ENCODE measurements around the gene COL23A1. TPM values are rescaled to one million over a fixed set of nuclear protein-coding genes. Genes with fewer than 3 reads are reported as not detected.
"Not testable (repeated sequence)": the region's sequence is repeated elsewhere in the genome, so short reads cannot be mapped to it uniquely, and the experiment has no call there.

COL23A1 gene
- total RNA-seq, 2 experiments from 2014 or later = 0.21 to 0.22 TPM

- H3K27me3 Mint-ChIP-seq = no peaks in the 10 kb centered on the region
- H3K27ac Mint-ChIP-seq = peak overlapping the region; percentile 91
- peaks cover 55% of the 10 kb centered on the region for H3K4me1 Mint-ChIP-seq
- DNase-seq = no peak
- H3K4me3 Mint-ChIP-seq = peak overlapping the region; percentile 45
- no peaks in the 10 kb centered on the region for H3K36me3 Mint-ChIP-seq
- H3K9me3 Mint-ChIP-seq = no peaks in the 10 kb centered on the region
Observed at GRCh38 chr5:178238313-178238635, 351.9 kb downstream of the COL23A1 start.

GRCh38 chr5:178237431-178238312 lies 352.5 kb downstream of the COL23A1 start:
- no peaks in the 10 kb centered on the region for H3K36me3 Mint-ChIP-seq
- DNase-seq = no peak
- H3K4me1 Mint-ChIP-seq = peaks cover 55% of the 10 kb centered on the region
- H3K4me3 Mint-ChIP-seq = no peak overlapping the region
- H3K27me3 Mint-ChIP-seq = no peaks in the 10 kb centered on the region
- no peaks in the 10 kb centered on the region for H3K9me3 Mint-ChIP-seq
- peak overlapping the region; percentile 91 for H3K27ac Mint-ChIP-seq

GRCh38 chr5:178236679-178237078 lies 353.5 kb downstream of the COL23A1 start:
- Mint-ChIP-seq H3K27ac (peak overlapping the region; percentile 8), H3K36me3 (peaks cover 3% of the 10 kb centered on the region), H3K27me3 (no peaks in the 10 kb centered on the region), H3K4me3 (no peak overlapping the region), H3K4me1 (peaks cover 55% of the 10 kb centered on the region), H3K9me3 (no peaks in the 10 kb centered on the region)
- DNase-seq = no peak

GRCh38 chr5:178236126-178236525 lies 354.1 kb downstream of the COL23A1 start:
- Mint-ChIP-seq H3K4me3 (no peak overlapping the region), H3K27ac (peak overlapping the region; percentile 8), H3K4me1 (peaks cover 56% of the 10 kb centered on the region), H3K36me3 (peaks cover 9% of the 10 kb centered on the region), H3K9me3 (no peaks in the 10 kb centered on the region), H3K27me3 (no peaks in the 10 kb centered on the region)
- no peak for DNase-seq

GRCh38 chr5:178235588-178235974 lies 354.6 kb downstream of the COL23A1 start:
- H3K27ac Mint-ChIP-seq = no peak overlapping the region
- DNase-seq = no peak
- peaks cover 56% of the 10 kb centered on the region for H3K4me1 Mint-ChIP-seq
- peaks cover 14% of the 10 kb centered on the region for H3K36me3 Mint-ChIP-seq
- H3K27me3 Mint-ChIP-seq = no peaks in the 10 kb centered on the region
- no peaks in the 10 kb centered on the region for H3K9me3 Mint-ChIP-seq
- H3K4me3 Mint-ChIP-seq = no peak overlapping the region

- Mint-ChIP-seq H3K9me3 (no peaks in the 10 kb centered on the region), H3K36me3 (peaks cover 19% of the 10 kb centered on the region), H3K27me3 (no peaks in the 10 kb centered on the region), H3K4me3 (no peak overlapping the region), H3K4me1 (peaks cover 58% of the 10 kb centered on the region), H3K27ac (no peak overlapping the region)
- DNase-seq = peak; percentile 78
Observed at GRCh38 chr5:178234750-178235587, 355.2 kb downstream of the COL23A1 start.

GRCh38 chr5:178234121-178234749 lies 356.0 kb downstream of the COL23A1 start:
- Mint-ChIP-seq H3K27me3 (no peaks in the 10 kb centered on the region), H3K36me3 (peaks cover 25% of the 10 kb centered on the region), H3K4me1 (peaks cover 58% of the 10 kb centered on the region), H3K9me3 (no peaks in the 10 kb centered on the region), H3K4me3 (no peak overlapping the region), H3K27ac (no peak overlapping the region)
- DNase-seq = no peak

GRCh38 chr5:178232920-178233429 lies 357.2 kb downstream of the COL23A1 start:
- Mint-ChIP-seq H3K27me3 (no peaks in the 10 kb centered on the region), H3K4me3 (peak overlapping the region; percentile 66), H3K27ac (peak overlapping the region; percentile 75), H3K36me3 (peaks cover 34% of the 10 kb centered on the region), H3K4me1 (peaks cover 54% of the 10 kb centered on the region), H3K9me3 (no peaks in the 10 kb centered on the region)
- no peak for DNase-seq

GRCh38 chr5:178232124-178232919 lies 357.9 kb downstream of the COL23A1 start, which contains the start of gene PHYKPL:
TSS of gene PHYKPL (minus strand) at chr5:178232802. CDS start at chr5:178232550, 252 bp downstream.
- H3K36me3 Mint-ChIP-seq = peaks cover 41% of the 10 kb centered on the region
- no peaks in the 10 kb centered on the region for H3K9me3 Mint-ChIP-seq
- H3K4me3 Mint-ChIP-seq = peak within 1 kb of the TSS; percentile 92
- peak within 1 kb of the TSS; percentile 81 for H3K27ac Mint-ChIP-seq
- peaks cover 53% of the 10 kb centered on the region for H3K4me1 Mint-ChIP-seq
- H3K27me3 Mint-ChIP-seq = no peaks in the 10 kb centered on the region
- DNase-seq = peak; percentile 76

- Mint-ChIP-seq H3K4me3 (peak overlapping the region; percentile 92), H3K27me3 (no peaks in the 10 kb centered on the region), H3K9me3 (no peaks in the 10 kb centered on the region), H3K36me3 (peaks cover 46% of the 10 kb centered on the region), H3K4me1 (peaks cover 47% of the 10 kb centered on the region), H3K27ac (peak overlapping the region; percentile 81)
- no peak for DNase-seq
Observed at GRCh38 chr5:178231539-178232123, 358.6 kb downstream of the COL23A1 start.

- no peak for DNase-seq
- H3K27me3 Mint-ChIP-seq = no peaks in the 10 kb centered on the region
- H3K36me3 Mint-ChIP-seq = peaks cover 49% of the 10 kb centered on the region
- H3K4me1 Mint-ChIP-seq = peaks cover 41% of the 10 kb centered on the region
- H3K27ac Mint-ChIP-seq = peak overlapping the region; percentile 81
- H3K9me3 Mint-ChIP-seq = no peaks in the 10 kb centered on the region
- H3K4me3 Mint-ChIP-seq = peak overlapping the region; percentile 92
Observed at GRCh38 chr5:178230879-178231538, 359.2 kb downstream of the COL23A1 start.

GRCh38 chr5:178229861-178230260 lies 360.3 kb downstream of the COL23A1 start:
- peaks cover 33% of the 10 kb centered on the region for H3K4me1 Mint-ChIP-seq
- peak overlapping the region; percentile 57 for H3K27ac Mint-ChIP-seq
- H3K36me3 Mint-ChIP-seq = peaks cover 51% of the 10 kb centered on the region
- no peak for DNase-seq
- H3K27me3 Mint-ChIP-seq = no peaks in the 10 kb centered on the region
- H3K4me3 Mint-ChIP-seq = peak overlapping the region; percentile 63
- H3K9me3 Mint-ChIP-seq = no peaks in the 10 kb centered on the region

GRCh38 chr5:178229111-178229510 lies 361.1 kb downstream of the COL23A1 start:
- not testable (repeated sequence) for DNase-seq, H3K9me3 Mint-ChIP-seq, H3K27me3 Mint-ChIP-seq, H3K4me3 Mint-ChIP-seq
- Mint-ChIP-seq H3K36me3 (peaks cover 52% of the 10 kb centered on the region), H3K4me1 (peaks cover 30% of the 10 kb centered on the region), H3K27ac (peak overlapping the region; percentile 26)

Measured in activated naive CD8-positive, alpha-beta T cell treated with anti-CD3 and anti-CD28 coated beads for 36 hours (primary cell).